Gastroesophageal sphincter (tissue), 4 donors: Measurements from ENCODE around the gene ITGA6. TPM values are rescaled to one million over a fixed set of nuclear protein-coding genes. Genes with fewer than 3 reads are reported as not detected.
A peak's percentile ranks its signal among the peaks of the same experiment; 100 is the strongest.

Experiments
- ATAC-seq: fragments of 150-250 bp; one replicate; pipeline ENCODE4 v1.9.1; 2016; ENCODE audit warnings: mild to moderate bottlenecking, moderate library complexity
- H3K27ac ChIP-seq, 4 donors: fragments of 200-600 bp; sonication (generic) in 3 of 4; 1 replicate in 3 of 4; 2 replicates in 1 of 4; pipeline ENCODE4 v1.5.1; 2016 to 2019
- H3K27me3 ChIP-seq: fragments of 200-600 bp; sonication (generic); one replicate; pipeline ENCODE4 v1.5.1; 2019
- H3K36me3 ChIP-seq, 2 donors: fragments of 200-600 bp; sonication (generic); one replicate each; pipeline ENCODE4 v1.5.1; 2019; ENCODE audit warnings: control low read depth in 1 of 2
- H3K4me1 ChIP-seq, 3 donors: fragments of 200-600 bp; sonication (generic); 1 replicate in 2 of 3; 2 replicates in 1 of 3; pipeline ENCODE4 v1.5.1; 2016 to 2019; ENCODE audit warnings: control low read depth in 2 of 3
- H3K4me3 ChIP-seq, 2 donors: fragments of 200-600 bp; sonication (generic); one replicate each; pipeline ENCODE4 v1.5.1; 2019; ENCODE audit warnings: mild to moderate bottlenecking in 1 of 2, moderate library complexity in 1 of 2
- H3K9me3 ChIP-seq, 3 donors: fragments of 200-600 bp; sonication (generic); one replicate each; pipeline ENCODE4 v1.5.1; 2017 to 2019; ENCODE audit warnings: control low read depth in 2 of 3
- EP300 ChIP-seq: sonication (generic); formaldehyde crosslinking; IDR thresholded peaks from one replicate; pipeline ENCODE4 v1.6.1; 2017; ENCODE audit warnings: antibody characterized with exemption, mild to moderate bottlenecking
- POLR2A ChIP-seq, 2 donors: fragments of 450-650 bp; IDR thresholded peaks; one replicate each; pipeline ENCODE4 v1.6.1; 2017; ENCODE audit warnings: antibody characterized with exemption in 2 of 2, mild to moderate bottlenecking in 2 of 2, moderate library complexity in 1 of 2
- POLR2AphosphoS5 ChIP-seq: sonication (generic); formaldehyde crosslinking; IDR thresholded peaks from one replicate; pipeline ENCODE4 v1.6.1; 2017; ENCODE audit warnings: antibody characterized with exemption
- WGBS, 2 donors: methylation state at CpG; one replicate each; pipeline ENCODE4 v1.1.5; 2018; ENCODE audit warnings: low coverage in 1 of 2; 5-methylcytosine and 5-hydroxymethylcytosine counted together
- total RNA-seq, 4 donors: library from RNA; depleted of rRNA; stranded (reverse); fragments of >200 nt; gene quantifications; one replicate each; pipeline ENCODE4 v1.1.0, GENCODE V29; 2016
- TF ChIP-seq, protein P1 (sequence below), 4 experiments: fragments of 200-600 bp in 2 of 4; fragments of 450-650 bp in 2 of 4; sonication (generic) in 1 of 4; IDR thresholded peaks; one replicate each; pipeline ENCODE4 v1.5.1; 2017 to 2019; ENCODE audit warnings: antibody characterized with exemption in 4 of 4, mild to moderate bottlenecking in 2 of 4, moderate library complexity in 2 of 4

Gene ITGA6
- total RNA-seq, 4 donors from 2014 or later: 32.5 to 62.2 (median 48.7) TPM

DNA sequence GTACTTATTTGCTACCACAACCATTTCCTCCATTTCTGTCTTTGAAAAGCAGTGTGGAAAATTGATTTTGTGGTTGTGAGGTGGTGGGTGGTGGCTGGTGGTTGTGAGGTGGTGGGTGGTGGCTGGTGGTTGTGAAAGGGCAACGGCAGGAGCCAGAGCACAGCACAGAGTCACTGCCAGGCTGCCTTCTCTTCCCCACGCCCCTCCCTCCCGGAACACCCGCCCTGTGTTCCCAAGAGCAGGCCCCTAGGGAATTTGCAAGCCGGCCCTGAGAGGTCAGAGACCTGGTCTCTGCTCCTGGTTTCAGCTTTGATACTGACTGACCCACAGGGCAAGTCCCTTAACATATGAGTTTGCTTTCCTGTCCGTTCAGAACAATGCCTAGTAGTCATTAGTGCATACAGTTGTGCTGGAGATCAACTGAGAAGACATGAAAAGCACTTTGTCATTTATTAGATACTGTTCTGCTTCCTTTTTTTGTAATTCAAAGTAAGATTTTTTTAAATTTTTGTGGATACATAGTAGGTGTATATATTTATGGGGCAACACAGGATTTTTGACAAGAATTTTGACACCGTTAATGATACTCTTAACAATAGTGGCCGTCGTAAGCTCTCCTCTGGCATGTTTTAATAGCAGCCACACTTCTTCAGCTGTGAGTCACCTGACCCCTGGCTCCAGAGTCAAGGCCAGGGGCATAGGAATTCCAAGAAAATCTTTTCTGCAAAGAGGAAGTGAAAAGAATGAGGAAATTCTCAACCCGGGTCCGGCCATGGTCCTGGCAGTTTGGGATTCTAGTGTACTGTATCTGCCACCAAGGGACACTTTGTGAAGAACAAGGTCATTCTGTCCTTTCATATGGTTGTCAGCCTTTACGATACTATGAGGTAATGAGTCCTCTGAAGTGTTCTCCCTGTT, 53.2 kb downstream of the ITGA6 start:
- H3K36me3 ChIP-seq: no peaks in the 10 kb centered on the region
- no peaks in the 10 kb centered on the region for H3K9me3 ChIP-seq
- H3K27me3 ChIP-seq: peaks cover under 1% of the 10 kb centered on the region
- H3K4me1 ChIP-seq: peaks cover 0 to 5% (median 0%) of the 10 kb centered on the region in 3 donors
- ATAC-seq: peak; percentile 77
- 53 to 73% methylated on average over 7 to 8 of the region's 12 CpGs for WGBS, 2 donors
- TF ChIP-seq, protein P1, sequence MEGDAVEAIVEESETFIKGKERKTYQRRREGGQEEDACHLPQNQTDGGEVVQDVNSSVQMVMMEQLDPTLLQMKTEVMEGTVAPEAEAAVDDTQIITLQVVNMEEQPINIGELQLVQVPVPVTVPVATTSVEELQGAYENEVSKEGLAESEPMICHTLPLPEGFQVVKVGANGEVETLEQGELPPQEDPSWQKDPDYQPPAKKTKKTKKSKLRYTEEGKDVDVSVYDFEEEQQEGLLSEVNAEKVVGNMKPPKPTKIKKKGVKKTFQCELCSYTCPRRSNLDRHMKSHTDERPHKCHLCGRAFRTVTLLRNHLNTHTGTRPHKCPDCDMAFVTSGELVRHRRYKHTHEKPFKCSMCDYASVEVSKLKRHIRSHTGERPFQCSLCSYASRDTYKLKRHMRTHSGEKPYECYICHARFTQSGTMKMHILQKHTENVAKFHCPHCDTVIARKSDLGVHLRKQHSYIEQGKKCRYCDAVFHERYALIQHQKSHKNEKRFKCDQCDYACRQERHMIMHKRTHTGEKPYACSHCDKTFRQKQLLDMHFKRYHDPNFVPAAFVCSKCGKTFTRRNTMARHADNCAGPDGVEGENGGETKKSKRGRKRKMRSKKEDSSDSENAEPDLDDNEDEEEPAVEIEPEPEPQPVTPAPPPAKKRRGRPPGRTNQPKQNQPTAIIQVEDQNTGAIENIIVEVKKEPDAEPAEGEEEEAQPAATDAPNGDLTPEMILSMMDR (IDR thresholded peaks at IDR 0.05): no peak
- TF ChIP-seq POLR2A (IDR thresholded peaks at IDR 0.05): no peak
- TF ChIP-seq EP300: no peak
- no peak for TF ChIP-seq POLR2AphosphoS5
- peak overlapping the region in 3 of 4 donors; percentile 14 to 47 (median 38) for H3K27ac ChIP-seq
- no peak overlapping the region for H3K4me3 ChIP-seq

DNA sequence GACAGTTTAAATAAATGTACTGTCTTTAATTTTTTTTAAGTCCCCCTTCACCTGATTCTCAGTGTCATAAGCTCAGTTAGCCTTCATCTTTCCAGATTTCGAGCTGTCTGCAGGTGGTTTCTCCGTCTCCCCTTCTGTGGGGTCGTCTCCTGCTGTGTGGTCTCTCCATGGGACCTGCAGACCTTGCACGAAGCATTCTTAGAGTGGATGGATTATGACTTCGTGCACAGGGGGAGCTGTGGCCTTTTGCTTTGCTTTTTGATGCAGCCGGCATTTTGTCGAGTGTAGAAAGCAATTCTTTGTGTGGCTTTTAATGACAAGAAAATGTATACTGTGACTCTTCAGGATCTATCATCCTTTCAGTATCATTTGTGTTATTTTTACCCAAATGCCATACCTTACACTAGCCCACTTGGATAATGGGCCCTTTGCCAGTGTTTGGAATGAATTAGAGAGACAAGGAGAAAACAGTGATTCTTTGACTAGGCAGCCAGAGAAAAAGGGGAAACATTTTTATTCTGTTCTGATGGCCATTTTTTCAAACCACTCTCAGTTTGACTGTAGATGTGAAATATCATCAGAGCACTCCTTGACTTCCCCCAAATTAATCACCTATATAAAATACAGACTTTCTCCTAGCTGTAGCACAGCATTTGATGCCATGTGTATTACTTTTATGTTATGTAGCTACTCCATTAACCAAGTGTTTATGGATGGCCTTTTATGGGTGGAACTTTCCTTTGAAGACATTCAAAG, 54.3 kb downstream of the ITGA6 start:
- H3K36me3 ChIP-seq: peaks cover 0 to 2% of the 10 kb centered on the region in 2 donors
- H3K27me3 ChIP-seq: no peaks in the 10 kb centered on the region
- no peak overlapping the region for H3K4me3 ChIP-seq
- no peak for ATAC-seq
- no peak overlapping the region for H3K27ac ChIP-seq
- no peak for TF ChIP-seq POLR2AphosphoS5
- TF ChIP-seq POLR2A (IDR thresholded peaks at IDR 0.05): no peak
- TF ChIP-seq, protein P1 (IDR thresholded peaks at IDR 0.05): no peak
- TF ChIP-seq EP300: no peak
- WGBS, 2 donors: 60 to 63% methylated on average over 7 of the region's 7 CpGs
- no peaks in the 10 kb centered on the region for H3K9me3 ChIP-seq
- H3K4me1 ChIP-seq: peaks cover 0 to 5% (median 0%) of the 10 kb centered on the region in 3 donors

DNA sequence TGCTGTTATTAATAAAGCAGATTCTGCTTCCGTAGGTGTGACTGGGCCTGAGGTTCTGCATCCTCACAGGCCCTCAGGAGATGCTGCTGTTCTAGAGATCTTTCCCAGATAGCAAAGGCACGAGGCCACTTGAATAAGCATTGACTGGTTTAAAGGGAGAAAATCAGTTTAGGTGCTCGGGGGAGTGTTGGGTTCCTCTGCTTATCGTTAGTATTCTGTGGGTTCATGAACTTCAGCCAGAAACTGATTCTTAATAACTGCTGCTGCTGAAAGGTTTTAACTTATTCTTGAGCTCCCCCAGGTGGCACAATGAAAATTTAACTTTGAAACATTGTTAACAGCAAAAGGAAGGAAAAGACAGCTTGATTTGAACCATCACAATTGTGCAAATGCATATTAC, 56.9 kb downstream of the ITGA6 start:
- TF ChIP-seq EP300: no peak
- TF ChIP-seq, protein P1 (IDR thresholded peaks at IDR 0.05): peak in 1 of 4 experiments; percentile 15
- no peak for TF ChIP-seq POLR2A (IDR thresholded peaks at IDR 0.05)
- TF ChIP-seq POLR2AphosphoS5: no peak
- whole genome bisulfite sequencing, 2 donors: 11 to 28% methylated on average over 3 to 4 of the region's 4 CpGs
- no peaks in the 10 kb centered on the region for H3K9me3 ChIP-seq
- no peaks in the 10 kb centered on the region for H3K27me3 ChIP-seq
- H3K4me1 ChIP-seq: peaks cover 0 to 5% (median 0%) of the 10 kb centered on the region in 3 donors
- peaks cover 0 to 27% of the 10 kb centered on the region in 2 donors for H3K36me3 ChIP-seq
- no peak overlapping the region for H3K4me3 ChIP-seq
- ATAC-seq: no peak
- H3K27ac ChIP-seq: no peak overlapping the region

DNA sequence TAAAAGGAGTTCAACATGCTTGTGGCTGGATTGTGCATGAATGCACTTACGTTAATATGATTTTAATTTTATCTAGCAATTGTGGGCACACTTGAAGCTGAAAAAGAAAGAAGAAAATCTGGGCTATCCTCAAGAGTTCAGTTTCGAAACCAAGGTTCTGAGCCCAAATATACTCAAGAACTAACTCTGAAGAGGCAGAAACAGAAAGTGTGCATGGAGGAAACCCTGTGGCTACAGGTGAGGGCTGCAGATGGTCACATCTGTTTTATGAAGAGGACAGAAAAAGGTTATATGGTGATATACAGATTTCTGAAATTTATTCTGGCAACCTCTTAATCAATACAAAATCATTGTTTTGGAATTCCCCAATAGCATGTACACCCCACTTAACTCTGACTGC, 57.3 kb downstream of the ITGA6 start:
- TF ChIP-seq, protein P1 (IDR thresholded peaks at IDR 0.05): no peak
- no peak for ATAC-seq
- Histone ChIP-seq H3K4me1 (peaks cover 0 to 5% (median 0%) of the 10 kb centered on the region in 3 donors), H3K9me3 (no peaks in the 10 kb centered on the region), H3K27ac (no peak overlapping the region), H3K27me3 (no peaks in the 10 kb centered on the region), H3K36me3 (peaks cover 0 to 31% of the 10 kb centered on the region in 2 donors), H3K4me3 (no peak overlapping the region)
- WGBS, 2 donors: 88 to 89% methylated on average over 1 to 2 of the region's 2 CpGs
